ENCODE measurements around the gene SCEL.

Gene SCEL

DNA sequence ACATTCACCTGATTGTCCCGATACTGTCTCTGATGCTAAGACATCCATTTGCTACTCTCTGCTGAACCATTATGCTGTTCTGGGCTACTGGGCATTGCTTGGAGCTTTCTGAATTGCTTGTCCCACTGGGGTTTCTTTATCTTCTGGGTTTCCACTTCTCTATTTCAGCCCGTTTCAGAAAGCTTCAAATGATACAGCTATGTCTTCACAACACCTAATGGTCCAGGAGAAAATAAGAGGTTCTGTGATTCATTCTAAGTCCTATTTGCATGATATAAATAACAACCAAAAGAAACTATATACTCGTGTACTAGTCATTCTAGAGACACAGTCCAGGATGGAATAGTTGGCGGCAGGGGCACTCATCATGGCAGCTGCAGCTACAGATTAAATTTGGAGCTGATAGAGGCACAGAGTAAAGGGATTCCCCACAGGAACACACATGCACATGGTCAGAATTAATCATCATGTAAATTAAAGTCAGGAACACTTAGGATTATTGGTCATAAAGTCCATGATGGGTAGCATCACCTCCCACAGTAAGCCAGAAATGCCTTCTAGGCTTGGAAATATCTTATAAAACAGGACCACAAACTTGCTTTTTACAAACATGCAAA lies 33.3 kb upstream of the SCEL start:
- TF ChIP-seq, protein P1, sequence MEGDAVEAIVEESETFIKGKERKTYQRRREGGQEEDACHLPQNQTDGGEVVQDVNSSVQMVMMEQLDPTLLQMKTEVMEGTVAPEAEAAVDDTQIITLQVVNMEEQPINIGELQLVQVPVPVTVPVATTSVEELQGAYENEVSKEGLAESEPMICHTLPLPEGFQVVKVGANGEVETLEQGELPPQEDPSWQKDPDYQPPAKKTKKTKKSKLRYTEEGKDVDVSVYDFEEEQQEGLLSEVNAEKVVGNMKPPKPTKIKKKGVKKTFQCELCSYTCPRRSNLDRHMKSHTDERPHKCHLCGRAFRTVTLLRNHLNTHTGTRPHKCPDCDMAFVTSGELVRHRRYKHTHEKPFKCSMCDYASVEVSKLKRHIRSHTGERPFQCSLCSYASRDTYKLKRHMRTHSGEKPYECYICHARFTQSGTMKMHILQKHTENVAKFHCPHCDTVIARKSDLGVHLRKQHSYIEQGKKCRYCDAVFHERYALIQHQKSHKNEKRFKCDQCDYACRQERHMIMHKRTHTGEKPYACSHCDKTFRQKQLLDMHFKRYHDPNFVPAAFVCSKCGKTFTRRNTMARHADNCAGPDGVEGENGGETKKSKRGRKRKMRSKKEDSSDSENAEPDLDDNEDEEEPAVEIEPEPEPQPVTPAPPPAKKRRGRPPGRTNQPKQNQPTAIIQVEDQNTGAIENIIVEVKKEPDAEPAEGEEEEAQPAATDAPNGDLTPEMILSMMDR (IDR thresholded peaks at IDR 0.05; ENCODE audit: low read length, missing control alignments): no peak

DNA sequence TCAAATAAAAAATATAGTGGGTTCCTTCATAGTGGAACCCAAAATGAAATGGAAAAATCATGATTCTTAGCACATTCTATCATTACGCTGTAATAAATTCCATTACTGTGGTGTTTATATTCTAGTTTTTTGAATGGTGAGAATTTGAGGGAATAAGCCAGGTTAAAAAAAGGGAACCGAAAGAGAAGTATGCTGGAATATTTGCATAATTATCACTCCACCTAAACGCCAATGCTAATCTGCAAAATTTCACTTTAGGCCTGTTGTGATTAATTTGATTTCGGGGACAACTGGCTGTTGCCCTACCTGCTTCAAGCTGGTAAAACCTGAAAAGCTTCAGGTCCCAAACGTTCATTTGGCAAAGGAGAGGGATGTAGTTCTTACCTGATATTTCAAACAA lies 32.1 kb upstream of the SCEL start:
- TF ChIP-seq, protein P1 (IDR thresholded peaks at IDR 0.05; ENCODE audit: low read length, missing control alignments): no peak
- H3K4me3 ChIP-seq (replicated peaks; ENCODE audit: low read depth, low read length): no peak overlapping the region
- no peak for DNase-seq (ENCODE audit: low read depth)

More for the DNA sequence above, 33.3 kb upstream of the SCEL start:
- DNase-seq (ENCODE audit: low read depth): no peak
- no peak overlapping the region for H3K4me3 ChIP-seq (replicated peaks; ENCODE audit: low read depth, low read length)

DNA sequence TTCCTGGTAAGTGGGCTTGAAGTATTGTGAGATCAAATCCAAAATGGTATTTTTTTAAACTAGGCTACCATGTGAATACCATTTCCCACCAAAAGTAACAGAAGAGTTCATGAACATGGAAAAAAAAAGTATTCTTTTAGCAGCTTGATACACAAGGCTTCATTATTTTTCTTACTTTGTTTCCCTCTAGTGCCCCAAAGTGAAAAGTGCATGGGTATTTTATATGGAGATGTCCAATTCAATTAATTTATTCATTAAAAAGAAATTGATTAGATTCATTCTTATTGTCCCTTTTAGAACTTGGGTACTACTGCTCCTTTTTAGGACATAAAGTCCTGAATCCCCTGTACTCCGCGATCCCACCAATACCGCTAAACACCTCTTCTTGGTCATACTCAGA lies 28.6 kb upstream of the SCEL start:
- TF ChIP-seq, protein P1 (IDR thresholded peaks at IDR 0.05; ENCODE audit: low read length, missing control alignments): peak; percentile 3

DNA sequence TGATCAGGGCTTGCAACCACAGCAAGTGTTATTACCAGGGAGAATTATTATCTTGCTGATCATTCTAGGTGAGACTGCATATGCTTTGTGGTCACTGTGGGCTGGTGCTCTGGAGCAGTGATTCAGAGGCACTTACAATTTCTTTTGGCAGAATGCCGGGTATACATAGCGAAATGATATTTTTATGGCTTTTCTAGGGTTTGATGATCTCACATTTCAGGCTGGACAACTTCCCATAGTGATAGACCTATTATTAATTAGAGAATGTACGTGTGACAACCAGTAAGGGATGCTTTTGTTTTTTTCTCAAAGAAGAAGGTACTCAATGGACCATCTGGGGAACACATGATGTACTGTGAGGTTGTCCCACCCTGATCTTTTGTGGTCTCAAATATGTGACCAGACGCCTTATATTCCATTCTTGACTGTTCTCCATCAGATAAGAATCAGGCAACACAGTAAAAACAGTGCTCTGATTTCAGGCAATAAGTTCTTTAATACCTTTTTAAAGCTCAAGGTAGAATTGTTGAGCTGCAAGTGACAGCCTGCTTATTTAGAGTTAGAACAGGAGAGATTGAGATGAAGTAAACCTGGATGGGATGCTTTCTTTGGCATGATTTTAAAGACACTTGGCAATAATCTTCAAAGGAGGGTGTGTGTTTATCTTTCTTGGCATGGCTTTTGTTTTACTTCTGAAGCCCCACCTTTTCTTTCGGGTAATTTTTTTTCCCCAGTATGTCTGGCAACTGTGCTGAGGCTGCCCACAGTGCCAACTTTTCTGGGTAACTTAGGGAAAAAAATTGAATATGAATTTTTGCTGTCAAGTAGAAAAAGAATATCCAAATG lies 27.4 kb upstream of the SCEL start:
- H3K4me3 ChIP-seq (replicated peaks; ENCODE audit: low read depth, low read length): no peak overlapping the region
- TF ChIP-seq, protein P1 (IDR thresholded peaks at IDR 0.05; ENCODE audit: low read length, missing control alignments): no peak
- DNase-seq (ENCODE audit: low read depth): peak; percentile 57

More for the DNA sequence above, 28.6 kb upstream of the SCEL start:
- no peak for DNase-seq (ENCODE audit: low read depth)
- H3K4me3 ChIP-seq (replicated peaks; ENCODE audit: low read depth, low read length): no peak overlapping the region

DNA sequence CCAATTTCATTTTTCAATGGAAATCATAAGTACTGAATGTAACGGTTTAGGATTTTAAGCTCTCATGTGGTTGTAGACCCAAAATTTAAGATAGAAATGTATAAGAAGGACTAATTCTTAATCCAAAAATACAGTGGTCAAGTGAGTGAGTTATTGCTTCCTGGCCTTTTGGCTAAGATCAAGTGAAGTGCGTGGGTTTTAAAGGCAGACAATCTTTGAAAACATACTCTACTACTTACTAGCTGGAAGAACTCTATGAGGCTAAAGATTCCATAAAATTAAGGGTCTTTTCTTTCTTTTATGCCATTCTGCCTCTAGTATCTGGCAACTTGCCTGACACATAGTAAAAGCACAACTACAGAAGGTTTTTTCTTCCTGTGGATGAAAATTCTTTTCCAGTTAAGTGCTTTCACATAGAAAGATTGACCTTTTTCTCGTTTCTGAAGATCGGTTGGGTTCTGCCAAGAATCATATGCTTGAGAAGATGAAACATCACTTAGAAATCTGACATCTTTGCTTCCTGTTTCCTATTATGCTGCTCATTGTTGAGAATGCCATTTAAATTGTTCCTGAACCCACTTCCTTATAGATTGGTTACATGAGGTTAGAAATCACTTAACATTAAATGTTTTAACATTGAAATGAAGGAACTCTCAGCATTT lies 26.4 kb upstream of the SCEL start:
- peak; percentile 46 for DNase-seq (ENCODE audit: low read depth)
- H3K4me3 ChIP-seq (replicated peaks; ENCODE audit: low read depth, low read length): no peak overlapping the region

DNA sequence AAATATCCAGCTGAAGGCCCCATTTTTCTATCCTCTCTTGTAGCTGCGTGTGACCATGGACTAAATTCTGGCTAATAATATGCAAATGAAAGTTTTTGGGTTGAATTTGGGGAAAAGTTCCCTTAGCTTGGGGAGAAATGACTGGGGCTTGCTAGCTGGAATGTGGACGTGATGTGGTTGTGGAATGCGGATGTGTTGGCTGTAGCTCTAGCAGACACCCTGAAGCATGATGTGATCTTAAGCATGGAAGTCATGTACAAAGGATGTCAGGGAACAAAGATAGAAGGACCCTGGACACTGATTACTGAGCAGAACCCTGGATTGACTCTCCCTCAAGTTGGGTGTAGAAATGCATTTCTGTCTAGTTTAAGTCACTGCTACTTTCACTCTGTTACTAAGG lies 25.4 kb upstream of the SCEL start:
- DNase-seq (ENCODE audit: low read depth): no peak
- TF ChIP-seq, protein P1 (IDR thresholded peaks at IDR 0.05; ENCODE audit: low read length, missing control alignments): no peak
- no peak overlapping the region for H3K4me3 ChIP-seq (replicated peaks; ENCODE audit: low read depth, low read length)

More for the DNA sequence above, 26.4 kb upstream of the SCEL start:
- TF ChIP-seq, protein P1 (IDR thresholded peaks at IDR 0.05; ENCODE audit: low read length, missing control alignments): no peak

Measured in fibroblast of pulmonary artery (primary cell).